Endodermal cell (in vitro differentiated cells): Measurements from ENCODE around the gene PTBP1. TPM values are rescaled to one million over a fixed set of nuclear protein-coding genes. Genes with fewer than 3 reads are reported as not detected.

ENCODE experiments used
- DNase-seq: peaks from one replicate; pipeline ENCODE4 v3.0.0-alpha.2; 2017
- H3K27ac ChIP-seq: 2 replicates; pipeline ENCODE4 v1.5.1; 2013; ENCODE audit warnings: mild to moderate bottlenecking, low read depth, low read length, moderate library complexity
- H3K27me3 ChIP-seq: 2 replicates; pipeline ENCODE4 v1.6.1; 2013; ENCODE audit warnings: mild to moderate bottlenecking, low read length, moderate library complexity; ENCODE audit not compliant: insufficient read depth, control insufficient read depth, poor library complexity, severe bottlenecking
- H3K36me3 ChIP-seq: 2 replicates; pipeline ENCODE4 v1.7.0; 2013; ENCODE audit warnings: mild to moderate bottlenecking, low read length, moderate library complexity; ENCODE audit not compliant: control insufficient read depth, insufficient read depth
- H3K4me1 ChIP-seq: one replicate; pipeline ENCODE4 v1.7.0; 2013; ENCODE audit warnings: low read length; ENCODE audit not compliant: control insufficient read depth, insufficient read depth
- H3K4me3 ChIP-seq: 2 replicates; pipeline ENCODE4 v1.5.1; 2013; ENCODE audit warnings: mild to moderate bottlenecking, low read length, moderate library complexity
- H3K9ac ChIP-seq: 2 replicates; pipeline ENCODE4 v1.6.1; 2013; ENCODE audit warnings: mild to moderate bottlenecking, low read length, moderate library complexity; ENCODE audit not compliant: poor library complexity, severe bottlenecking; ENCODE audit errors: extremely low read depth
- H3K9me3 ChIP-seq: 2 replicates; pipeline ENCODE4 v1.6.1; 2013; ENCODE audit warnings: mild to moderate bottlenecking, low read length, moderate library complexity; ENCODE audit not compliant: control insufficient read depth
- H3K27ac Mint-ChIP-seq: 2 replicates; pipeline ENCODE4 v1.8.0; 2020; ENCODE audit warnings: mixed read lengths
- H3K27me3 Mint-ChIP-seq: 2 replicates; pipeline ENCODE4 v1.8.0; 2021; ENCODE audit warnings: mild to moderate bottlenecking, mixed read lengths; ENCODE audit not compliant: insufficient read depth
- H3K36me3 Mint-ChIP-seq: 2 replicates; pipeline ENCODE4 v1.8.0; 2020; ENCODE audit warnings: low read depth, mixed read lengths
- H3K4me1 Mint-ChIP-seq: 2 replicates; pipeline ENCODE4 v1.8.0; 2020; ENCODE audit warnings: mixed read lengths
- H3K4me3 Mint-ChIP-seq: 2 replicates; pipeline ENCODE4 v1.8.0; 2020; ENCODE audit warnings: mild to moderate bottlenecking, moderate library complexity, mixed read lengths
- H3K9me3 Mint-ChIP-seq: 2 replicates; pipeline ENCODE4 v1.8.0; 2020; ENCODE audit warnings: mild to moderate bottlenecking, mixed read lengths
- WGBS, 2 experiments: methylation state at CpG; one replicate each; pipeline versions ENCODE4 v1.1.5 to v1.1.7; 2013; ENCODE audit warnings: missing lambda C conversion rate in 2 of 2, mixed read lengths in 1 of 2; ENCODE audit not compliant: insufficient coverage in 1 of 2, insufficient read length in 1 of 2; 5-methylcytosine and 5-hydroxymethylcytosine counted together
- total RNA-seq, 2 donors: library from RNA; stranded (reverse); fragmentation: NEBNext Ultra II Directional in 1 of 2; extraction: Animal tissue kit (Norgen Biotek cat#: 25700) in 1 of 2; gene quantifications; 2 replicates in 1 of 2; 3 replicates in 1 of 2; pipeline ENCODE4 v1.2.1, GENCODE V29; 2021
- TF ChIP-seq, protein P1 (sequence below): fragments of 200-600 bp; sonication (generic); conservative IDR thresholded peaks from 2 replicates; pipeline ENCODE4 v1.5.0; 2021; ENCODE audit warnings: antibody characterized with exemption, mild to moderate bottlenecking

PTBP1 gene
- total RNA-seq, 2 donors from 2014 or later = 647 to 694 TPM

DNA sequence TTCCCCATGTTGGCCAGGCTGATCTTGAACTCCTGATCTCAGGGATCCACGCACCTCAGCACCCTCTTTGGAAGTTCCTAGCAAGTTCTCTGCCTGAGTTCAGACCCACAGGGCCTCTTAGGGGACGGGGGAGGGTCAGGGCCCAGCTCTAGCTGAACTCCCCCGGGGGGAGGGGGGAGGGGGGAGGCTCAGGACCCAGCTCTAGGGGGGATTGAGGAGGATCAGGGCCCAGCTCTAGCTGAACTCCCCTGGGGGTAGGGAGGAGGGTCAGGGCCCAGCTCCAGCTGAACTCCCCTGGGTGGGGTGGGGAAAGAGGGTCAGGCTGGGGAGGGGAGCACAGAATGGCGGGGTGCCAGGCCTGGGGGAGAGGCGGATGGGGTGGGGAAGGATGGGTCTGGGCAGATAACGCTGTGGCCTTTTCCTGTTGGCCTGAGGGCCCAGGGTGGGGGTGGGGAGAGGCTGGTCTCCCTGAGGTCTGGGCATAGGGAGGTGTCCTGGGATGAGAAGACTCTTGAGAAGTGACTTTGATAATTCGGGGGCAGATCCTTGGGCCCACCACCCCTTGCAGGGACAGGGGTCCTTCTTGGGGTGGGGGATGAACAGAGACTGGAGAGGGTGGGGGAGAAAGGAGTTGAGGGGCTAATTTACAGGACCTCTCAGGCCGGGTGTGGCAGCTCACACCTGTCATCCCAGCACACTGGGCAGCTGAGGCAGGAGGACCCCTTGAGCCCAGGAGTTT is 5.5 kb upstream of the PTBP1 start:
- Histone ChIP-seq H3K27me3 (no peaks in the 10 kb centered on the region), H3K9ac (no peak overlapping the region), H3K4me1 (peaks cover 4% of the 10 kb centered on the region), H3K4me3 (no peak overlapping the region), H3K27ac (no peak overlapping the region), H3K36me3 (peaks cover 4% of the 10 kb centered on the region), H3K9me3 (no peaks in the 10 kb centered on the region)
- peak; percentile 58 for DNase-seq
- Mint-ChIP-seq H3K9me3 (no peaks in the 10 kb centered on the region), H3K4me1 (peaks cover 18% of the 10 kb centered on the region), H3K4me3 (no peak overlapping the region), H3K27me3 (no peaks in the 10 kb centered on the region), H3K36me3 (no peaks in the 10 kb centered on the region), H3K27ac (peak overlapping the region; percentile 36)
- WGBS, 2 experiments = 78 to 85% methylated on average over 2 to 8 of the region's 8 CpGs
- TF ChIP-seq, protein P1, sequence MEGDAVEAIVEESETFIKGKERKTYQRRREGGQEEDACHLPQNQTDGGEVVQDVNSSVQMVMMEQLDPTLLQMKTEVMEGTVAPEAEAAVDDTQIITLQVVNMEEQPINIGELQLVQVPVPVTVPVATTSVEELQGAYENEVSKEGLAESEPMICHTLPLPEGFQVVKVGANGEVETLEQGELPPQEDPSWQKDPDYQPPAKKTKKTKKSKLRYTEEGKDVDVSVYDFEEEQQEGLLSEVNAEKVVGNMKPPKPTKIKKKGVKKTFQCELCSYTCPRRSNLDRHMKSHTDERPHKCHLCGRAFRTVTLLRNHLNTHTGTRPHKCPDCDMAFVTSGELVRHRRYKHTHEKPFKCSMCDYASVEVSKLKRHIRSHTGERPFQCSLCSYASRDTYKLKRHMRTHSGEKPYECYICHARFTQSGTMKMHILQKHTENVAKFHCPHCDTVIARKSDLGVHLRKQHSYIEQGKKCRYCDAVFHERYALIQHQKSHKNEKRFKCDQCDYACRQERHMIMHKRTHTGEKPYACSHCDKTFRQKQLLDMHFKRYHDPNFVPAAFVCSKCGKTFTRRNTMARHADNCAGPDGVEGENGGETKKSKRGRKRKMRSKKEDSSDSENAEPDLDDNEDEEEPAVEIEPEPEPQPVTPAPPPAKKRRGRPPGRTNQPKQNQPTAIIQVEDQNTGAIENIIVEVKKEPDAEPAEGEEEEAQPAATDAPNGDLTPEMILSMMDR = no peak

DNA sequence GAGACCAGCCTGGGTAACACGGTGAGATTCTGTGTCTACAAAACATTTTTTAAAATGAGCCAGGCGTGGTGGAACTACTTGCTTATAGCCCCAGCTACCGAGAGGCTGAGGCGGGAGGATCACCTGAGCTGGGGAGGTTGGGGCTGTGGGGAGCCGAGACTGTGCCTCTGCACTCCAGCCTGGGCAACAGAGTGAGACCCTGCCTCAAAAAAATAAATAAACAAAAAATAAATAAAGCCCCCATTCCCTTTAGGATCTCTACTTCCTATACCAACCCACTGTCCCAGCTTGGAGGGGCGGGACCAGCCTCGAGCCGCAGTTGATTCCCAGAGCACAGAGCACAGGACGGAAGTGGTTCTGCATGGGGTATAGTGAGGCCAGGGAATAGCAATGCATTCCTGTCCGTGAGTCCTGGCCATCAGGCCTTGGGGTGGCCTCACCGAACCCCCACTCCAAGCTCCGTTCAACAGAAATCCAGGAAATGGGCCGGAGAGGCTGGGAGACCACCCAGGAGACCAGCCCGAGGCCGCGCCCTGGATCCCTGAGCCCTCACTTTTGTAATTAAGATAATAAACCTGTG is 4.9 kb upstream of the PTBP1 start:
- no peak for DNase-seq
- TF ChIP-seq, protein P1 = no peak
- Histone ChIP-seq H3K9me3 (no peaks in the 10 kb centered on the region), H3K27me3 (no peaks in the 10 kb centered on the region), H3K4me3 (no peak overlapping the region), H3K4me1 (peaks cover 4% of the 10 kb centered on the region), H3K9ac (no peak overlapping the region), H3K27ac (no peak overlapping the region), H3K36me3 (peaks cover 4% of the 10 kb centered on the region)
- H3K27ac Mint-ChIP-seq = peak overlapping the region; percentile 36
- no peaks in the 10 kb centered on the region for H3K36me3 Mint-ChIP-seq
- no peaks in the 10 kb centered on the region for H3K9me3 Mint-ChIP-seq
- no peak overlapping the region for H3K4me3 Mint-ChIP-seq
- WGBS, 2 experiments = 87 to 88% methylated on average over 9 to 15 of the region's 16 CpGs
- H3K4me1 Mint-ChIP-seq = peaks cover 18% of the 10 kb centered on the region
- H3K27me3 Mint-ChIP-seq = no peaks in the 10 kb centered on the region

DNA sequence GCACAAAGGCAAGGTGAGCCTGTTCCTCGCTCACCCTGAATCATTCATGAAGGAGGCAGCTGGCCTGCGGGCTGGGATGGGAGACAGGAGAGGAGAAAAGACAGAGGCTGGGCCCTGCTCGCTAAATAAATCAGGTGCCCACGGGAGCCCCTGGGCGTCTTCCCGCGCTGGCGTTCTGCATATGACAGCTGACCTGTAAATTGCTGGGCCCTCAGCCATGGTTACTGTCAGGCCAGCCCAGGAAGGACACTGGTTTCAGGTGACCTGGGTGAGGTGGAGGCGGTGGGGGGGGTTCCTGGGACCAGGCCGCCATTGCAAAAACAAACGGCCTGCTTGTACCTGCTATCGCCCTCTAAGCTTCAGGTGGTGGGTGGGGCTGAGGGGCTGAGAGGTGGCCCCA is 3.4 kb upstream of the PTBP1 start:
- H3K4me1 Mint-ChIP-seq = peaks cover 18% of the 10 kb centered on the region
- Histone ChIP-seq H3K4me3 (no peak overlapping the region), H3K9ac (no peak overlapping the region), H3K9me3 (no peaks in the 10 kb centered on the region), H3K27ac (no peak overlapping the region), H3K4me1 (peaks cover 3% of the 10 kb centered on the region), H3K36me3 (no peaks in the 10 kb centered on the region), H3K27me3 (no peaks in the 10 kb centered on the region)
- H3K36me3 Mint-ChIP-seq = peaks cover 3% of the 10 kb centered on the region
- WGBS, 2 experiments = 94 to 100% methylated on average over 4 to 12 of the region's 12 CpGs
- H3K4me3 Mint-ChIP-seq = no peak overlapping the region
- DNase-seq = peak; percentile 55
- H3K9me3 Mint-ChIP-seq = no peaks in the 10 kb centered on the region
- H3K27me3 Mint-ChIP-seq = no peaks in the 10 kb centered on the region
- TF ChIP-seq, protein P1 = no peak
- H3K27ac Mint-ChIP-seq = no peak overlapping the region
